ENCODE results near the gene HNMT.

GRCh38 chr2:138013639-138014038 lies 49.4 kb downstream of the HNMT start:
- TF ChIP-seq CTCF (IDR thresholded peaks at IDR 0.05 in 4 of 5, conservative IDR thresholded peaks at IDR 0.05 in 1 of 5) (no peak), POLR2A (IDR thresholded peaks at IDR 0.05) (no peak)

Measured in gastrocnemius medialis (tissue), 4 donors.